ENCODE measurements around the gene CPXM1.

The CPXM1 gene

GRCh38 chr20:2762578-2763131, 37.8 kb downstream of the CPXM1 start:
- DNase-seq = no peak

- no peak for DNase-seq
Observed at GRCh38 chr20:2761885-2762284, 38.5 kb downstream of the CPXM1 start.

- no peak for DNase-seq
Observed at GRCh38 chr20:2760952-2761305, 39.5 kb downstream of the CPXM1 start.

GRCh38 chr20:2760297-2760951, 40.0 kb downstream of the CPXM1 start:
- no peak for DNase-seq

- DNase-seq = no peak
Observed at GRCh38 chr20:2759603-2760296, 40.7 kb downstream of the CPXM1 start.

GRCh38 chr20:2759143-2759542, 41.3 kb downstream of the CPXM1 start:
- no peak for DNase-seq

GRCh38 chr20:2757969-2758368, 42.5 kb downstream of the CPXM1 start:
- no peak for DNase-seq

GRCh38 chr20:2757001-2757400, 43.4 kb downstream of the CPXM1 start:
- no peak for DNase-seq

- no peak for DNase-seq
Observed at GRCh38 chr20:2756056-2756611, 44.3 kb downstream of the CPXM1 start.

GRCh38 chr20:2755451-2756055, 44.9 kb downstream of the CPXM1 start:
- no peak for DNase-seq

GRCh38 chr20:2754424-2754823, 46.0 kb downstream of the CPXM1 start:
- no peak for DNase-seq

- no peak for DNase-seq
Observed at GRCh38 chr20:2753461-2754040, 46.9 kb downstream of the CPXM1 start.

- peak; percentile 46 for DNase-seq
Observed at GRCh38 chr20:2752567-2753460, 47.6 kb downstream of the CPXM1 start.

- peak; percentile 53 for DNase-seq
Observed at GRCh38 chr20:2751878-2752566, 48.4 kb downstream of the CPXM1 start.

- no peak for DNase-seq
Observed at GRCh38 chr20:2751347-2751877, 49.0 kb downstream of the CPXM1 start.

GRCh38 chr20:2750491-2751251, 49.8 kb downstream of the CPXM1 start:
- DNase-seq = no peak

GRCh38 chr20:2749951-2750490, 50.4 kb downstream of the CPXM1 start:
- DNase-seq = no peak

- no peak for DNase-seq
Observed at GRCh38 chr20:2749343-2749950, 51.0 kb downstream of the CPXM1 start.

- DNase-seq = no peak
Observed at GRCh38 chr20:2748551-2749342, 51.7 kb downstream of the CPXM1 start.
